Measurements from ENCODE around the gene SLC24A1.
"Not testable (repeated sequence)": the region's sequence is repeated elsewhere in the genome, so short reads cannot be mapped to it uniquely, and the experiment has no call there.

Gene SLC24A1

DNA sequence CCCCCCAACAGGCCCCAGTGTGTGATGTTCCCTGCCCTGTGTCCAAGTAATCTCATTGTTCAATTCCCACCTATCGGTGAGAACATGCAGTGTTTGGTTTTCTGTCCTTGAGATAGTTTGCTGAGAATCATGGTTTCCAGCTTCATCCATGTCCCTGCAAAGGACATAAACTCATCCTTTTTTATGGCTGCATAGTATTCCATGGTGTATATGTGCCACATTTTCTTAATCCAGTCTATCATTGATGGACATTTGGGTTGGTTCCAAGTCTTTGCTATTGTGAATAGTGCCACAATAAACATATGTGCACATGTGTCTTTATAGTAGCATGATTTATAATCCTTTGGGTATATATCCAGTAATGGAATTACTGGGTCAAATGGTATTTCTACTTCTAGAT, 5.9 kb upstream of the SLC24A1 start:
- DNase-seq (ENCODE audit: extremely low read depth in 1 of 2, low read depth in 1 of 2) = not testable (repeated sequence)

DNA sequence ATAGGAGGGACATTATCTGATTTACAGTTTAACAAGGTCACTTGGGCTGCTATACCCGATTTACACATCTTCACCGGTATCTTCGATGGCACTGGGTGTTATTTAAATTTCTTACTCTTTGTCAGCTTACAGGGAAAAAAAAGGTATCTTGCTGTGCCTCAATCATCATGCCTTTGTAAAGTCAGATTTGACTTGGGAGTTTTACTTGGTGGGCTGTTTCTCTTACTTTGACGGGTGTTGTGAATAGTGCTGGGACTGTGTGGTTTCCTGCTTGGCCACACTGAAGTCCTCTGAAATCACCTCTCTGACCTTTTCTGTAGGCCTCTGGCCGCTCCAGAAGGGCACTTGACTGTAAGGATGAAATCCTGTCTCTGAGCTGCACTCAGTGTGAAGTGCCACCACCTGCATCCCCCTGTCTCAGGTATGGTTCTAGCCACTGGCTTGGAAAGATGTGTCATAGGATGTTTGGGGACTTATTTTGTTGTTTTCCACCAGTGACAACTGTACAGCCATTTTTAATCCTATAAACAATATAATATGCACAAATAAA, 3.1 kb upstream of the SLC24A1 start:
- no peak for DNase-seq (ENCODE audit: extremely low read depth in 1 of 2, low read depth in 1 of 2)

DNA sequence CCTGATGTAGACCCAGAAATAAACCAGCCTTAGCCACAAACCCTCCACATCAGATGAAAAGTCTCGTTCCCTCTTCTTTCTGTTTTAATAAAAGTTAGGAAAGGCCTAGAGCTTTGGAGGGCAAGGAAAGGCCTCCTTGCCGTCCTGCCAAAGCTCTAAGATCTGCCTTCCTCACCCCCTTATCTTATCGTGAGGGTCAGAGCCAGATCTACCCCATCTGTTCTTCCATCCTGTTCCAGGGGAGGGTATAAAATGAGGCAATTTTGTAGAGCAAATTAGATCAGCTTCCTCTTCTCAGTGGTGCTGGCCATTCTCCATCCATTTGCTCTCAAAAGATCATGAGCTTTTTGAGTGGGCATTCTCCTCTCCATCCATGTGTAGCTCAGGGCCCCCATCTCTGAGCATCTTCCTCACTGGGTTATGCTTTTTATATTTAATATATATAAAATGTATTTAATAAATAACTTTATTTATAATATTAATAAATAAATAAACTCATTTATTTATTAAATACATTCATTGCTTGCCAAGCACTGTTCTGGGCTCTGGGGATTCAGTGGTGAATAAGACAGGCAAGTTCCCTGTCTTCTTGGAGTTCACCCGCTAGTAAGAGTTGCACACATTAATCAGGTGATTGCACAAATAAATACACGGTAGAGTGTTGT, 2.0 kb upstream of the SLC24A1 start:
- no peak for DNase-seq (ENCODE audit: extremely low read depth in 1 of 2, low read depth in 1 of 2)

DNA sequence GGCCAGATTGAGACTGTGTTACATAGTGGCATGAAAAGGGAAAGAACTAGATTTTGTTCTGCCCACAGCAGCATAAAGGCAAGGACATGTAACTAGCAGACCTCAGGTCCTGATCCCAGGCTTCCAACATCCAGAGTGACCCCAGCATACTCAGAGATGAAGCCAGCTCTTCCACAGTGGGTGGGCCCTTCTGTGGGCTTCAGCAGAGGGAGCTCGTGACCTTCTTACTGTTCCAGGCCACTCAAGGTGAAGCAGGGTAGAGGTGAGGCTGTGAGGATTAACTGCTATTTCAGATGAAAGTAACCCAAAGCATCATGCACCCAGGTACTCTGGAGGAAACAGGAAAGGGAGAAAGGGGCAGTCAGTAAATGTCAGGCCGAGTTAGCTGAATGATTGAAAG, 905 bp upstream of the SLC24A1 start:
- no peak for DNase-seq (ENCODE audit: extremely low read depth in 1 of 2, low read depth in 1 of 2)

DNA sequence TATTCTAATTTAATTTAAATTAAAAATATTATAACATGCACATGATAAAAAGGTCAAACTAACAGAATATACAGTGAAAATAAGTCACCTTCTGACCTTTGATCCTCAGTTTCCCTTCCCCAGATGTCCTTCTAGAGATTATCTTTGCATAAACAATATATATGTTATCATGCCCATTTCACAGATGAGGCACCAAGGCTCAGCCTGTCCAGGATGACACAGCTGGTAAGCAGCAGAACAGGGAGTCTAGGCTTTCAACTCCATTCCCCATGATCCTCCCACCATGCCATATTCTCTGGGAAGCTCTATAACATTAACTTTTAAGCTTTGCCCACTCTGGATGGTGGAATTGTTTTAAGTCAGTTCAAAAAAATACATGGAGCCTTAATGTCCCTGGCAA, 1.4 kb downstream of the SLC24A1 start:
- no peak for DNase-seq (ENCODE audit: extremely low read depth in 1 of 2, low read depth in 1 of 2)

DNA sequence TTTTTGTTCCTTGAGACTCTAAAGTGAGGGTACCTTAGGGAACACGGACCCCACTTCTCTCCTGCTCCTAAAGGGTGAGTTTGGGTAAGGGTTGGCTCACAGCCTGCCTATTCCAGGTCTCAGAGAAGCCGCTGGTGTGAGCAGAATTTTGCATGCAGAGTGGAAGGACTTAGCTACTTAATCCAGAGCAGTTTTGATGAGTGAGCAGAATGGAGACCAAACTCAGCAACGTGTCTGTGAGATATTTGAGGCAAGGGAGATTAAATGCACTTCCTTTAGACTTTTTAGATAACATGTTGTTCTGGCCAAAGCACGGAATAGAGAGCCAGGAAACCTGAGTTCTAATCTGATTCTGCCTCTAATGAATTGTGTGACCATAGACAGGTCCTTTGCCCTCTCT, 5.1 kb downstream of the SLC24A1 start:
- DNase-seq (ENCODE audit: extremely low read depth in 1 of 2, low read depth in 1 of 2) = no peak

DNA sequence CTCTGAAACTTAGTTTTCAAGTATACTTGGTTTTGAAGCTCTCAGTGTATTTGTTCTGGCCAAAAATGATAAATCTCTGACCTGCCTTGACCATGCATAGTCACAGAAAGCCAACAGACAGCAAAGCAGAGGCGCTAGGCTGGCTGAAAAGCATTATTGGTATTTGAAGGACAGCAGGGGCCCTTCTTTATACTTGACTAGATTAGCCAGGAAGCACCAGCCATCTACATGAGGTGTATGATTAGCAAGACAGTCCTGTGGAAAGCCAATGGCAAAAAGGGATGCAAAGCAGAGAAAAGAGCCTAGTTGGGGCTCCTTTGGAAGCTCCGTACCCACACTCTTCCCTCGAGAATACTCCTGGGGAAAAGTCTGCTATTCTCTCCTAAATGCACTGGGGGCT, 7.8 kb downstream of the SLC24A1 start:
- no peak for DNase-seq (ENCODE audit: extremely low read depth in 1 of 2, low read depth in 1 of 2)

DNA sequence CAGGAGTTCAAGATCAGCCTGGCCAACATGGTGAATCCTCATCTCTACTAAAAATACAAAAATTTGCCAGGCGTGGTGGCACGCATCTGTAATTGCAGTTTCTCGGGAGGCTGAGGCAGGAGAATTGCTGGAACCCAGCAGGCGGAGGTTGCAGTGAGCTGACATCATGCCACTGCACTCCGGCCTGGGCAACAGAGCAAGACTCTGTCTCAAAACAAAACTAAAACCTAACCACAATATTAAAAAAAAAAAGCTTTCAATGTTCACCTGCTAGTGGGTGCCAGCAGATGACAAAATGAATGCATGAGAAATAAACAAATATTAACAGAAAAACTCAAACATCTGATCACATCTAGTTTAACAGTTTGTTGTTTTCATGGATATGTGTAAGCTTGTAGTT, 9.0 kb downstream of the SLC24A1 start:
- DNase-seq (ENCODE audit: extremely low read depth in 1 of 2, low read depth in 1 of 2) = no peak

DNA sequence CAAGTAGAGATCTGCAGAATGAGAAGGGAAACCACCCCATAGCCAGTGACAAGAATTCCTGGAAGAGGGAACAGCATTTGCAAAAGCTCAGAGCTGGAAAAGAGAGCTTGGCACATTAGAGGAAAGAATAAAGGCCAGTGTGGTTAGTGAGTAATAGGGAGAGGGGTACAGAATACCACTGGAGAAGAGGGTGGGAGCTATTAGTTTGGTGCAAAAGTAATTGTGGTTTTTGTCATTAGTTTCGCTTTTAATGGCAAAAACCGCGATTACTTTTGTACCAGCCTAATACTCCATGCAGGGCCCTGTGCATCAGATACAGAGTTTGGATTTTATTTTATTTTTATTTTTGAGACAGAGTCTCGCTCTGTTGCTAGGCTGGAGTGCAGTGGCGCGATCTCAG, 9.8 kb downstream of the SLC24A1 start:
- DNase-seq (ENCODE audit: extremely low read depth in 1 of 2, low read depth in 1 of 2) = no peak

DNA sequence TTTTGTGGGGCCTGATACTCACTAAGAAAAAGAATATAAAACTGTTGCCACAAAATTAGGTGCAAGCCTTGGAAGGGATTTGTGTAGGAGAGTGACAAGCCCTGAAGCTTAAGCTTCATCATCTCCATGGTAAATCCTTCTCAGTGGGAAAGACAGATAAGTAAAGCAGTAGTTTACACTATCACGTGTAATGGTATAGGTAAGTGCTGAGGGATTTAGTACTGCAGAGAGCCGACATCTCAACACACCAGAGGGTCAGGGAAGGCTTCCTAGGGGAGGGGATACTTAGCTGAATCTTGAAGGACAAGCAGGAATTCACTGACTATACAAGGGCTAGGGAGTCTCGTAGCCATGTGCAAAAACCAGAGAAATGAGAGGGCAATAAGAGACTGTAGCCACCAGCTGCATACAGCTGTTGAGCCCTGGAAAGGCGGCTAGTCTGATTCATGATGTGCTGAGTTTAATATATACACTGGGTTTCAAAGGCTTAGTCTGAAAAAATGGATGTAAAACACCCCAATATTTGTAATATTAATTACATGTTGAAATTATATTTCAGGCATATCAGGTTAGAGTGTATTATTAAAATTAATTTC, 11.1 kb downstream of the SLC24A1 start:
- no peak for DNase-seq (ENCODE audit: extremely low read depth in 1 of 2, low read depth in 1 of 2)

DNA sequence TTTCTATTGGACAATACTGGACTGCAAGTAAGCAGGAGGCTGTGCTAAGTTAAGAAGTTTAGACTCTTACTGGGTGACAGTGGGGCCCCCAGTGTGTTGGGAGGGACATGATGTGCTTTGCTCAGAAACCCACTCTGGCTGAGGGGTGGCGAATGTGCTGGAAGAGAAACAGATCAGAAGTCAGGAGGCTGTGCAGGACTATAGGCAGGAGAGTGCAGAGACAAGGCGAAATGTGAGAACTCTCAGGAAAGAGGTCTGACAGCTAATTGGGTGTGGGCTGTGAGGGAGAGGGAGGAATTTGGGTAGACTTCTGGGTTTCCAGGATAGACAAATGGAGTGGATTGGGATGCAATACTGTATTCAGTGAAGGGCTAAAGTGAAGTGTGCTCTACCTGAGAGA, 12.0 kb downstream of the SLC24A1 start:
- no peak for DNase-seq (ENCODE audit: extremely low read depth in 1 of 2, low read depth in 1 of 2)

DNA sequence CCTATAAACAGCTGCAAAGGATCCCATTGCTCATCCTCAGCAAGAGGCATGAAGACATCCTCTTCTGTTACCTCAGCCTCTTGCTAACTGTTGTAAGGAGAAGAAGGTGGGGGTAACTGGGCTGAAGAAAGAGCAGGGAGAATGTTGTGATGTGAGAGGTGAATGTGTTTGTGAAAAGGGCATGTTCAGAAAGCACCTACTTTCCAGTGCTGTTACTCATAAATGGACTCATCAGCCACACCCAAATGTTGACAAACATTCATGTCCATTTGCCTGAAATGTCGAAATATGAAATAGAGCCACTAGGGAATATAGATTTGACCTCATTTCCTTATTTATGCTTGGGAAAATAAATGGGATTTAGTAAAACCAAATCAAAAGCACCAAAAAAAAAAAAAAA, 12.6 kb downstream of the SLC24A1 start:
- DNase-seq (ENCODE audit: extremely low read depth in 1 of 2, low read depth in 1 of 2) = no peak

DNA sequence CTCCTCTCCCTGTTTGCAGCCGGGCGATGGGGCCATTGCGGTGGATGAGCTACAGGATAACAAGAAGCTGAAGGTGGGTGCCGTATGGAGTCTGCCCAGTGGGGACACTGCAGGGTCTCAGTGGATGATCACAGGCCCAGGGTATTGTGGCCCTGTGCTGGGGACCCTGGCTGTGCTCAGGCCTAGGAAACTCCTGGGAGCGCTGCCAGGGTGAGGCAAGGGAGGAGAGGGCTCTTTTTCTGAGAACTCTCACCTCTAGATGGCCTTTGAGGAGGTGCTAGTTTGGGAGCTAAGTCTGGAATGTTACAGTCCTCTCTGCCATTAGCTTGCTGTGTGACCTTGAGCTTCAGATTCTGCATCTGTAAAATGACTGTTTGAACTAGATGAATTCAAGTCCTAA, 16.4 kb downstream of the SLC24A1 start:
- DNase-seq (ENCODE audit: extremely low read depth in 1 of 2, low read depth in 1 of 2) = no peak

DNA sequence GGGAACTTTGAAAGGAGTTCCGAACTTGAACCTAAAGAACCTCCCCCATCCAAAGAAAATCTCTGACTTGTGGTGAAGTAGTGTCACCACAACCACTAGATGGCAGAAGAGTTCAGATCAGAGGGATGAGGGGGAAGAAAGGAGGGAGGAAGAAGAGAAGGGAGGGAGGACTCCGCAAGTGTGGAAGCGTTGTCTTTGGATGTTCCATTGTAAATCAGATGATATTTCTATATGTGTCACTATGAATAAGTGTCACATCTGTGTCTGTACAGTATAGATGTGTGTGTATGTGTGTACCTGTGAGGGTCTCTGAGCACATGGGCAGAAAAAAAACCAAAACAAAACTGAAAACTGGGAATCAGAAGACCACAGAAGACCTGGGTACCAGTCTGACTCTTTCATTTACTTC, 16.9 kb downstream of the SLC24A1 start:
- DNase-seq (ENCODE audit: extremely low read depth in 1 of 2, low read depth in 1 of 2) = peak in 1 of 2 donors; percentile 10

DNA sequence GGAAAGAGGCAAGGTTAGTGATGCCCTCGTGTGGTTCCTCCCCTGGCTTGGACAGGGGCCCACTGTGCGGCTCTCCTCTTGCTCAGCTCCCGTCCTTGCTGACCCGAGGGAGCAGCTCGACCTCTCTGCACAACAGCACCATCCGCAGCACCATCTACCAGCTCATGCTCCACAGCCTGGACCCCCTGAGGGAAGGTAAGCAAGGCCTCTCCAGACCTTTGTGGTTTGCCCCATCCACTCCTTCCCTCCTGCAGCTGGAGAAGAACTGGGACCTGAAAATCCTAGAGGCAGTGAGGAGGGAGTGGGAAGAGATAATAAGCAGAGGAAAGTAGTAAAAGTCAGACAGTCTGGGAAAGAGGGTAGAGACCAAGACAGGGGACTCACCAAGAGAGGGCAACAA, 17.8 kb downstream of the SLC24A1 start:
- no peak for DNase-seq (ENCODE audit: extremely low read depth in 1 of 2, low read depth in 1 of 2)

DNA sequence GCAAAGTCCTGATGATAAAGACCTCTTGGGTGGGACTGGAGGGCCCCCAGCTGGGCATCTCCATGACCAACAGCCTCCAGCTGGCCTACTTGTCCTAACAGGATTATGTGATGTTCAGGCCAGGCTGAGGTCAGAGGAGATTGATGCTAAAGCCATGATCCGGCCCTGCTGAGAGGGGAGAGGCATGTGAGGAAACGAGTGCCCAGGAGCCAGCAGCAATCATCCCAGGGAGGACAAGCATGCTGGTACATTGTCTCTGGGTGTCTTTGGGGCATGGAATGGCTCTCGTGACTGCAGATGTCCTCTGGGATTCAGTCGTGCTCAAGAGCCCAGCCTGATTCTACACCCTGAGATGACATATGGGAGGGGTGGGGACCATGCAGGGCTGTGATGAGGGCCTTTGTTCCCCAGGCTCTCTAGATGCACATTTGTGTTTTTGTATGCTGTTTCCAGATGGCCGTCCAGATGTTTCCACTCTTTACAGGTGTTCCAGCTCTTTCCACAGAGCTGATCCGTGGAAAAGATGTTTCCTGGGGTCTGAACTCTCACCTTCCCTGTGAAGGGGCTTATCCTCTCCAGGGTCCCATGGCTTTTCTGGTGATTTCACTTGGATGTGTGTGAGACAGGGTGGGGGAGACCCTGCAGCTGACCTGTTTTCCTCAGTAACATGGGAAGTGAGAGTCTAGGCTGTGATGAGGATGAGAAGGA, 20.2 kb downstream of the SLC24A1 start:
- no peak for DNase-seq (ENCODE audit: extremely low read depth in 1 of 2, low read depth in 1 of 2)

DNA sequence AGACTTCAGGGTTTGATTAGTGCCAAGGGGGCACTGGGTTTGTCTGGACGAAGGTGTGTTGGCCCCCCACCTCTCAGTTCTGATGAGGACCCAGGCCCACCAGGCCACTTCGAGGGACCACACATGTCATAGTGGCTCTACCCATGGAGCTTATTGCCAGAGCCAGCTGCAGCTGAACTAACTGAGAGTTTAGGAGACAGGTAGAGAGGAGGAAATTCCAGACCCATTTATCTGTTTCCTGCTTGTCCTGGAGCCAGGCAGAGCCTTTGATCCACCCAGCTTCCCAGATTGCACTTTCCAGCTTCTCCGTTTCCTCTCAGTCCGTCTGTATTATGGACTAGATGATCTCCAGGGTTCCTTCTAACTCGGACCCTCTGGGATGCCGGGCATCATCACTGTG, 20.9 kb downstream of the SLC24A1 start:
- DNase-seq (ENCODE audit: extremely low read depth in 1 of 2, low read depth in 1 of 2) = no peak

DNA sequence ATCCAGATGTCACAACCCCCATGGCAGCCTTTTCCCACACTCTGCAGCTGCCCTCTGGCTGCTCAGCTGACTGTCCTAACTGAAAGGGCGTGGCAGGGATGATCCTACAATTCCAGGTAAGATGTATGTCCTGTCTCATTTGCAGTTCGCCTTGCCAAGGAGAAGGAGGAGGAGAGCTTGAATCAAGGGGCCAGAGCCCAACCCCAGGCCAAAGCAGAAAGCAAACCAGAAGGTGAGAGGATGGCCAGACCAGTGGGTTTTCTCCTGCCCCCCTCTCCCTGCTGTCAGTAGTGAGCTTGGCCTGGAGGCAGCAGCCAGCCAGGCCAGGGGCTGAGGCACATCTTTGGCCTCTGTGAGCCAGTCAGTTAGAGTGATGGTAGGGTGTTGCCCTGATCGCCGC, 22.5 kb downstream of the SLC24A1 start:
- no peak for DNase-seq (ENCODE audit: extremely low read depth in 1 of 2, low read depth in 1 of 2)

DNA sequence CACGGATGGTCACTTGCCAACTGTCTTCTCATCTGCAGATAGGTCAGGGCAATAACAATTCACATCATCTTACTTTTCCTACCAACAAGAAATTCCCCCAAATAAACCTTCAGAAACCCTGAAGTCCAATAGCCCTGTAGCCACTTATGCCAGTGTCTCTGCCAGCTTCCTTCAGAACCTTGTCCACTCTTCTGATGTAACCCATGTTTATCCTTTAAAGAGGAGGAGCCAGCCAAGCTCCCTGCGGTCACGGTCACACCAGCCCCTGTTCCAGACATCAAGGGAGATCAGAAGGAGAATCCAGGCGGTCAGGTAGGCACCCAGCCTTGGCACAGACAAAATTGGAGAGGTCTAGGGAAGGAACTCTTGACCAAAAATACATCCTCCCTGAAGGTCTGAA, 23.7 kb downstream of the SLC24A1 start:
- DNase-seq (ENCODE audit: extremely low read depth in 1 of 2, low read depth in 1 of 2) = no peak

DNA sequence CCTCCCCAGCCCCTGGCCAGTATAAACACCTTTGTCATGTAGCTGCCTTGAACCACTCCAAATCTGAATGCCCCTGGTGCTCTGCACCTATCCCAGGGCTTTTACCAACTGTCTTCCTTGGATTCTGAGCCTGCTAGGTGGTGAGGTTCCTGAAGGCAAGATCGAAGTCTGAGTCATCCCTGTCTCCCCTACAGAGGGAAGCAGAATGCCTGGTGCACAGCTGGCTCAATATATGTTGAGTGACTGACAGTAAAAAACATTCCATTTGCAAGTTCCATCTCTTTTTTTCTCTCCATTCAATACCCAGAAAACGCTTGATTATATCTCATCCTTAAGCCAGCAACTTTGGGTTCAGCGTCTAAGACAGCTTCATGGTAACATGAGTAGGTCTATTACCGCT, 24.7 kb downstream of the SLC24A1 start:
- no peak for DNase-seq (ENCODE audit: extremely low read depth in 1 of 2, low read depth in 1 of 2)

DNA sequence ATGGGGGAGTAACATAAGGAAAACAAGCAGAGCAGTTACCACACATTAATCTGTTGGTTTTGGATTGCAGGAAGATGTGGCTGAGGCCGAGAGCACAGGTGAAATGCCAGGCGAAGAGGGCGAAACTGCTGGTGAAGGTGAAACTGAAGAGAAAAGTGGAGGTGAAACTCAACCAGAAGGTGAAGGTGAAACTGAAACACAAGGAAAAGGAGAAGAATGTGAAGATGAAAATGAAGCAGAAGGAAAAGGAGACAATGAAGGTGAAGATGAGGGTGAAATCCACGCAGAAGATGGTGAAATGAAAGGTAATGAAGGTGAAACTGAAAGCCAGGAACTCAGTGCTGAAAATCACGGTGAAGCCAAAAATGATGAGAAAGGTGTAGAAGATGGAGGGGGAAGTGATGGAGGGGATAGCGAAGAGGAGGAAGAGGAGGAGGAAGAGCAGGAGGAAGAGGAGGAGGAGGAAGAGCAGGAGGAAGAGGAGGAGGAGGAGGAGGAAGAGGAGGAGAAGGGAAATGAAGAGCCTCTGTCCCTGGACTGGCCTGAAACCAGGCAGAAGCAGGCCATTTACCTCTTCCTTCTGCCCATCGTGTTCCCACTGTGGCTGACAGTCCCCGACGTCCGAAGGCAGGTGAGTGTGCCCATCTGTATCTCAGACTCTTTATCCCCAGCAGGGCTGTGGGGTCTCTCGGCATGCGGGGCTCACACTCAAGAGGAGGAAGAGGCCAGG, 28.7 kb downstream of the SLC24A1 start:
- DNase-seq (ENCODE audit: extremely low read depth in 1 of 2, low read depth in 1 of 2) = no peak

DNA sequence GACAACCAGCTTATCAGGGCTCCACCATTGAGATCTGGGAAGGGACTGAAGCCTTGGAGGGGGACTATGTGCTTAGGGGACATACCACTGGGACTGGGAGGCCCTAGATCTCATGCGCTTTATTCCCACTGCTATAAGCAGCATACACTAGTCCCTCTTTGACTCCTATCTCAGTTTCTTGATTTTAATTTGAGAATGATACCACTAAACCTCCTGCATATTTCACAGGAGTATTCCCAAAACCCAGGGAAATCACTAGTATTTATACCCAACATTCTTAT, 29.2 kb downstream of the SLC24A1 start:
- no peak for DNase-seq (ENCODE audit: extremely low read depth in 1 of 2, low read depth in 1 of 2)

All from activated CD8-positive, alpha-beta memory T cell treated with anti-CD3 and anti-CD28 coated beads for 1 hour (primary cell).